HepG2 (cell line): ENCODE results near the gene PDCD1LG2. TPM values are rescaled to one million over a fixed set of nuclear protein-coding genes. Genes with fewer than 3 reads are reported as not detected.

Experiments used
- ATAC-seq: fragments of 200-7000 bp; cut with Tn5 transposase; 3 replicates; pipeline ENCODE4 v1.9.1; 2020; ENCODE audit warnings: mild to moderate bottlenecking, moderate library complexity
- BruUV-seq: library from RNA; stranded (reverse); fragments of 400-500 nt; replicated peaks from 2 replicates; lab custom pipeline; 2021; lab: Mats Ljungman, UMichigan
- CTCF ChIA-PET: fragments of 300-600 bp; formaldehyde crosslinking; extraction: SDS; loops from one replicate; lab custom pipeline; 2021; ENCODE audit warnings: low total read pairs, inconsistent platforms, low intra/inter-chr PET ratio; lab: Yijun Ruan, JAX
- POLR2A ChIA-PET: fragments of 350-600 bp; sonication (Branson Sonifier 250); formaldehyde crosslinking; loops from one replicate; lab custom pipeline; 2020; ENCODE audit warnings: antibody characterized with exemption, inconsistent platforms; lab: Yijun Ruan, JAX
- DNase-seq: peaks from one replicate; pipeline ENCODE4 v3.0.0-alpha.2; 2015; ENCODE audit warnings: low spot score
- FAIRE-seq: peaks from 3 replicates; lab custom pipeline; 2011; peaks lifted over from hg19 to GRCh38; lab: Jason Lieb, UNC
- H2AFZ ChIP-seq: one replicate; pipeline ENCODE4 v1.6.1; 2011; ENCODE audit warnings: low read length, inconsistent platforms
- H3K27ac ChIP-seq: fragments of 300-600 bp; 3 replicates; pipeline ENCODE4 v1.8.0; 2011; ENCODE audit warnings: mixed run types, mild to moderate bottlenecking, mixed read lengths, low read length, inconsistent platforms; ENCODE audit not compliant: insufficient read depth; ENCODE audit errors: extremely low read length
- H3K27me3 ChIP-seq, 2 experiments: fragments of 200-600 bp in 1 of 2; 2 replicates in 1 of 2; 3 replicates in 1 of 2; pipeline versions ENCODE4 v1.6.0 to v1.8.0; 2011; ENCODE audit warnings: low read length in 2 of 2, mild to moderate bottlenecking in 2 of 2, moderate library complexity in 2 of 2, inconsistent platforms in 1 of 2; ENCODE audit not compliant: insufficient read depth in 2 of 2, control insufficient read depth in 1 of 2
- H3K36me3 ChIP-seq, 2 experiments: fragments of 200-600 bp in 1 of 2; replicated peaks in 1 of 2; 2 replicates in 1 of 2; 3 replicates in 1 of 2; pipeline versions ENCODE4 v1.5.1 to v1.8.0; 2011; ENCODE audit warnings: low read length in 2 of 2, inconsistent platforms in 1 of 2; ENCODE audit not compliant: insufficient read depth in 2 of 2, control insufficient read depth in 1 of 2
- H3K4me1 ChIP-seq: 2 replicates; pipeline ENCODE4 v1.5.1; 2012; ENCODE audit warnings: low read length, inconsistent platforms; ENCODE audit not compliant: insufficient read depth
- H3K4me2 ChIP-seq: 2 replicates; pipeline ENCODE4 v1.6.0; 2011; ENCODE audit warnings: low read depth, low read length, inconsistent platforms
- H3K4me3 ChIP-seq, 3 experiments: fragments of 200-600 bp in 1 of 3; sonication (generic), shearing (Covaris generic) in 1 of 3; replicated peaks in 1 of 3; 2 replicates each; pipeline ENCODE4 v1.5.1; 2011 to 2016; ENCODE audit warnings: low read length in 3 of 3, inconsistent platforms in 2 of 3, low read depth in 2 of 3, mild to moderate bottlenecking in 2 of 3, control low read depth in 1 of 3, mixed read lengths in 1 of 3; ENCODE audit not compliant: insufficient read depth in 1 of 3
- H3K79me2 ChIP-seq: one replicate; pipeline ENCODE4 v1.6.1; 2011; ENCODE audit warnings: low read length, inconsistent platforms; ENCODE audit not compliant: insufficient read depth
- H3K9ac ChIP-seq: 2 replicates; pipeline ENCODE4 v1.6.0; 2011; ENCODE audit warnings: mild to moderate bottlenecking, low read depth, low read length, inconsistent platforms; ENCODE audit not compliant: insufficient read depth
- H3K9me3 ChIP-seq: 2 replicates; pipeline ENCODE4 v1.5.1; 2012; ENCODE audit warnings: mild to moderate bottlenecking, low read length
- H4K20me1 ChIP-seq: 2 replicates; pipeline ENCODE4 v1.6.0; 2011; ENCODE audit warnings: inconsistent platforms, mild to moderate bottlenecking, low read length, moderate library complexity; ENCODE audit not compliant: insufficient read depth
- CREB3 ChIP-seq: sonication (generic); formaldehyde crosslinking; IDR thresholded peaks from 2 replicates; pipeline ENCODE4 v1.5.0; 2020; ENCODE audit warnings: missing genetic modification reagents
- CREM ChIP-seq, 2 experiments: sonication (generic) in 1 of 2; formaldehyde crosslinking in 1 of 2; IDR thresholded peaks; 2 replicates each; pipeline versions ENCODE4 v1.4.0 to v1.6.1; 2016 to 2020; ENCODE audit warnings: antibody characterized with exemption in 1 of 2, mild to moderate bottlenecking in 1 of 2, missing genetic modification reagents in 1 of 2
- KDM1A ChIP-seq: IDR thresholded peaks from 2 replicates; pipeline ENCODE4 v1.6.1; 2016; ENCODE audit warnings: missing compliant biosample characterization
- MTF2 ChIP-seq: sonication (generic); formaldehyde crosslinking; IDR thresholded peaks from 2 replicates; pipeline ENCODE4 v1.5.0; 2020; ENCODE audit warnings: missing genetic modification reagents, borderline replicate concordance
- PHF20 ChIP-seq: sonication (generic); formaldehyde crosslinking; IDR thresholded peaks from 2 replicates; pipeline ENCODE4 v1.5.0; 2020; ENCODE audit warnings: mild to moderate bottlenecking, missing genetic modification reagents
- PLRG1 ChIP-seq: fragments of 450-650 bp; conservative IDR thresholded peaks from 2 replicates; pipeline ENCODE4 v1.6.1; 2016
- SKIL ChIP-seq: sonication (generic); formaldehyde crosslinking; IDR thresholded peaks from 2 replicates; pipeline ENCODE4 v1.8.0; 2022; ENCODE audit warnings: missing genetic modification reagents, mild to moderate bottlenecking, moderate library complexity, borderline replicate concordance
- SMAD1 ChIP-seq: sonication (generic); formaldehyde crosslinking; IDR thresholded peaks from 2 replicates; pipeline ENCODE4 v1.4.0; 2020; ENCODE audit warnings: missing genetic modification reagents, low read depth, mild to moderate bottlenecking, borderline replicate concordance
- SRSF1 ChIP-seq: fragments of 200-400 bp; formaldehyde crosslinking; optimal IDR thresholded peaks from 2 replicates; pipeline ENCODE3; 2017; ENCODE audit warnings: mild to moderate bottlenecking, low read depth, low read length, moderate library complexity
- ZNF296 ChIP-seq: sonication (generic); formaldehyde crosslinking; conservative IDR thresholded peaks from 2 replicates; pipeline ENCODE4 v1.5.0; 2020; ENCODE audit warnings: mild to moderate bottlenecking, missing genetic modification reagents
- WGBS: methylation state at CpG from one replicate; pipeline ENCODE4 v1.1.6; 2017; ENCODE audit warnings: low lambda C conversion rate; 5-methylcytosine and 5-hydroxymethylcytosine counted together
- in situ Hi-C: cut with HindIII; loops from 2 replicates; pipeline ENCODE4 v1.10.0; 2017; ENCODE audit warnings: low pct_unique_long_range_greater_than_20kb; ENCODE audit not compliant: extremely low pct_ligation_motif_present
- intact Hi-C: fragments of 100-400 bp; cut with micrococcal nuclease; formaldehyde crosslinking; loops from one replicate; pipeline ENCODE4 v1.10.0; 2022; ENCODE audit not compliant: unreplicated experiment
- polyA plus RNA-seq, 8 experiments: library from polyadenylated mRNA; depleted of rRNA in 3 of 8; stranded (reverse) in 7 of 8; unstranded in 1 of 8; fragments of >200 nt; fragmentation: Illumina TruSeq in 4 of 8; extraction: Trizol in 4 of 8; gene quantifications; 2 replicates each; pipeline versions ENCODE4 v1.2.1 to v1.2.3, GENCODE V29; 2011 to 2016; ENCODE audit warnings: low read depth in 4 of 8, missing spikeins in 1 of 8, mixed read lengths in 1 of 8; ENCODE audit not compliant: insufficient read depth in 1 of 8
- total RNA-seq, 5 experiments: library from RNA; depleted of rRNA; stranded (reverse); fragments of >200 nt; fragmentation: Illumina TruSeq; extraction: Trizol; gene quantifications; 2 replicates each; pipeline ENCODE4 v1.2.3, GENCODE V29; 2016; ENCODE audit warnings: low read depth in 1 of 5
- TF ChIP-seq, protein P1 (sequence below): IDR thresholded peaks from 2 replicates; pipeline ENCODE4 v1.6.1; 2016; ENCODE audit warnings: missing compliant biosample characterization, missing genetic modification reagents, borderline replicate concordance
- TF ChIP-seq, protein P2 (sequence below): sonication (generic); formaldehyde crosslinking; IDR thresholded peaks from 2 replicates; pipeline ENCODE4 v1.9.0; 2021; ENCODE audit warnings: mild to moderate bottlenecking, missing genetic modification reagents

The PDCD1LG2 gene
- total and polyA plus RNA-seq, 2 of the 13 experiments (the other 11 are each of a cell fraction or from before 2014, with no cell fraction given) = not detected

DNA sequence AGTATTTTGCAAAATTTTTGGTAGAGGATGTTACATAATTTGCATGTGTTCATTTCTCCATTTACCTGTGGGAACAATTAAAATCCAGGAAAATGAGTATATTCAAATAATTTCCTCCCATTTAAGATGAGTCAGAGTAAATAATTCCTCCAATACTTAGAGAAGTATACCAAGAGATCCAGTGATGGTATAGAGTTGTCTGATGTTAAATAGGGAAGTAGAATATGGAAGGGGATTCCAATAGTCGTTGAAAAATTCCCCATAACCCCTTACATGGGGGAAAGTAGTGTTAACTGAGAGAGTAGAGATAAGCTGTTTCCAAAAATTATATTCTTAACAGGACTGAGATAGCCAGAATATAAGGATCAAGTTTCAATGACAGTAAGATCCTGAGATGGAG is 44.3 kb upstream of the PDCD1LG2 start (continued):
- TF ChIP-seq KDM1A (CRISPR knock-in tag) (no peak), CREM (IDR thresholded peaks at IDR 0.05) (no peak), CREM (CRISPR knock-in tag; IDR thresholded peaks at IDR 0.05) (no peak), ZNF296 (CRISPR knock-in tag) (no peak), CREB3 (no peak)

DNA sequence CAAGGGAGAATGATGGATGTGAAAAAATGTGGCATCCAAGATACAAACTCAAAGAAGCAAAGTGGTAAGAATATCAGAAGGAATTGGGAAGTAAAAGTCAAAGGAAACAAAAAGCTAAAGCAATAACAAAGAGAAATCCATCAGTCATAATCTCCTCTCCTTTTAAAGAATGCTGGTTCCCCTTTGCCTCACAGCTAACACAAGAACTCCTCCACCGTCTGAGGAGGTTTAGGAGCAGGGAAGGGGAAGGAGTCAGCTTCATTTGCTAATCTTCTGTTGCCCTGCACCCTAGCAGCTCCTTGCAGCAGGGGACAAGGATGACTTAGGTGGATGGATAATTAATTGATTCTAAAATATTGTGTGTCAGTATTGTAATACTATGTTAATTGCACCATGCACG is 43.6 kb upstream of the PDCD1LG2 start:
- no peaks in the 10 kb centered on the region for H3K4me1 ChIP-seq
- no peaks in the 10 kb centered on the region for H4K20me1 ChIP-seq
- H3K4me2 ChIP-seq = no peak overlapping the region
- no peak overlapping the region for H3K4me3 ChIP-seq
- no peak overlapping the region for H3K27ac ChIP-seq
- TF ChIP-seq PLRG1 (no peak), SKIL (CRISPR knock-in tag) (no peak), PHF20 (CRISPR knock-in tag) (no peak), SRSF1 (no peak), MTF2 (CRISPR knock-in tag) (no peak), SMAD1 (CRISPR knock-in tag) (no peak)
- TF ChIP-seq, protein P1, sequence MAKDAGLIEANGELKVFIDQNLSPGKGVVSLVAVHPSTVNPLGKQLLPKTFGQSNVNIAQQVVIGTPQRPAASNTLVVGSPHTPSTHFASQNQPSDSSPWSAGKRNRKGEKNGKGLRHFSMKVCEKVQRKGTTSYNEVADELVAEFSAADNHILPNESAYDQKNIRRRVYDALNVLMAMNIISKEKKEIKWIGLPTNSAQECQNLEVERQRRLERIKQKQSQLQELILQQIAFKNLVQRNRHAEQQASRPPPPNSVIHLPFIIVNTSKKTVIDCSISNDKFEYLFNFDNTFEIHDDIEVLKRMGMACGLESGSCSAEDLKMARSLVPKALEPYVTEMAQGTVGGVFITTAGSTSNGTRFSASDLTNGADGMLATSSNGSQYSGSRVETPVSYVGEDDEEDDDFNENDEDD = no peak
- TF ChIP-seq, protein P2, sequence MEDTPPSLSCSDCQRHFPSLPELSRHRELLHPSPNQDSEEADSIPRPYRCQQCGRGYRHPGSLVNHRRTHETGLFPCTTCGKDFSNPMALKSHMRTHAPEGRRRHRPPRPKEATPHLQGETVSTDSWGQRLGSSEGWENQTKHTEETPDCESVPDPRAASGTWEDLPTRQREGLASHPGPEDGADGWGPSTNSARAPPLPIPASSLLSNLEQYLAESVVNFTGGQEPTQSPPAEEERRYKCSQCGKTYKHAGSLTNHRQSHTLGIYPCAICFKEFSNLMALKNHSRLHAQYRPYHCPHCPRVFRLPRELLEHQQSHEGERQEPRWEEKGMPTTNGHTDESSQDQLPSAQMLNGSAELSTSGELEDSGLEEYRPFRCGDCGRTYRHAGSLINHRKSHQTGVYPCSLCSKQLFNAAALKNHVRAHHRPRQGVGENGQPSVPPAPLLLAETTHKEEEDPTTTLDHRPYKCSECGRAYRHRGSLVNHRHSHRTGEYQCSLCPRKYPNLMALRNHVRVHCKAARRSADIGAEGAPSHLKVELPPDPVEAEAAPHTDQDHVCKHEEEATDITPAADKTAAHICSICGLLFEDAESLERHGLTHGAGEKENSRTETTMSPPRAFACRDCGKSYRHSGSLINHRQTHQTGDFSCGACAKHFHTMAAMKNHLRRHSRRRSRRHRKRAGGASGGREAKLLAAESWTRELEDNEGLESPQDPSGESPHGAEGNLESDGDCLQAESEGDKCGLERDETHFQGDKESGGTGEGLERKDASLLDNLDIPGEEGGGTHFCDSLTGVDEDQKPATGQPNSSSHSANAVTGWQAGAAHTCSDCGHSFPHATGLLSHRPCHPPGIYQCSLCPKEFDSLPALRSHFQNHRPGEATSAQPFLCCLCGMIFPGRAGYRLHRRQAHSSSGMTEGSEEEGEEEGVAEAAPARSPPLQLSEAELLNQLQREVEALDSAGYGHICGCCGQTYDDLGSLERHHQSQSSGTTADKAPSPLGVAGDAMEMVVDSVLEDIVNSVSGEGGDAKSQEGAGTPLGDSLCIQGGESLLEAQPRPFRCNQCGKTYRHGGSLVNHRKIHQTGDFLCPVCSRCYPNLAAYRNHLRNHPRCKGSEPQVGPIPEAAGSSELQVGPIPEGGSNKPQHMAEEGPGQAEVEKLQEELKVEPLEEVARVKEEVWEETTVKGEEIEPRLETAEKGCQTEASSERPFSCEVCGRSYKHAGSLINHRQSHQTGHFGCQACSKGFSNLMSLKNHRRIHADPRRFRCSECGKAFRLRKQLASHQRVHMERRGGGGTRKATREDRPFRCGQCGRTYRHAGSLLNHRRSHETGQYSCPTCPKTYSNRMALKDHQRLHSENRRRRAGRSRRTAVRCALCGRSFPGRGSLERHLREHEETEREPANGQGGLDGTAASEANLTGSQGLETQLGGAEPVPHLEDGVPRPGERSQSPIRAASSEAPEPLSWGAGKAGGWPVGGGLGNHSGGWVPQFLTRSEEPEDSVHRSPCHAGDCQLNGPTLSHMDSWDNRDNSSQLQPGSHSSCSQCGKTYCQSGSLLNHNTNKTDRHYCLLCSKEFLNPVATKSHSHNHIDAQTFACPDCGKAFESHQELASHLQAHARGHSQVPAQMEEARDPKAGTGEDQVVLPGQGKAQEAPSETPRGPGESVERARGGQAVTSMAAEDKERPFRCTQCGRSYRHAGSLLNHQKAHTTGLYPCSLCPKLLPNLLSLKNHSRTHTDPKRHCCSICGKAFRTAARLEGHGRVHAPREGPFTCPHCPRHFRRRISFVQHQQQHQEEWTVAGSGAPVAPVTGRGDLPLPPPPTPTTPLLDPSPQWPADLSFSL = no peak
- TF ChIP-seq, all 625 proteins: peak for 0
- Histone ChIP-seq H3K79me2 (no peaks in the 10 kb centered on the region), H3K9ac (no peak overlapping the region), H2AFZ (no peak overlapping the region), H3K27me3 (0 out of 5 replicates have a peak, but pooled peaks cover 0 to 3% of the 10 kb centered on the region in 2 experiments), H3K9me3 (no peaks in the 10 kb centered on the region), H3K36me3 (no peaks in the 10 kb centered on the region)
- BruUV-seq = no TSS peak
- no peak for DNase-seq
- WGBS = 0% methylated on average over 2 of the region's 2 CpGs
- CTCF ChIA-PET = no interaction called here
- intact Hi-C loops = no loop called here
- ATAC-seq = no peak
- POLR2A ChIA-PET = no interaction called here
- no peak for FAIRE-seq
- in situ Hi-C loops = no loop called here
